ENCODE data around the gene TCF4. TPM values are rescaled to one million over a fixed set of nuclear protein-coding genes. Genes with fewer than 3 reads are reported as not detected.
A peak's percentile ranks its signal among the peaks of the same experiment; 100 is the strongest.

Gene TCF4
- total RNA-seq, 2 experiments from 2014 or later, result 0.21 to 0.26 TPM

GRCh38 chr18:55247032-55247431, 341.0 kb downstream of the TCF4 start:
- no peak for ATAC-seq
- H3K4me3 Mint-ChIP-seq, result no peak overlapping the region

GRCh38 chr18:55246278-55246677, 341.7 kb downstream of the TCF4 start:
- no peaks in the 10 kb centered on the region for H3K36me3 Mint-ChIP-seq (ENCODE audit: low read depth)
- POLR2A ChIA-PET, result no interaction called here
- CTCF ChIA-PET, result no interaction called here
- DNase-seq (no peak), ATAC-seq (no peak)
- H3K27ac Mint-ChIP-seq, result no peak overlapping the region
- no peaks in the 10 kb centered on the region for H3K27me3 Mint-ChIP-seq (ENCODE audit: low read depth)
- no peaks in the 10 kb centered on the region for H3K9me3 Mint-ChIP-seq (ENCODE audit: insufficient read depth)
- no peak overlapping the region for H3K4me3 Mint-ChIP-seq
- no peaks in the 10 kb centered on the region for H3K4me1 Mint-ChIP-seq (ENCODE audit: low read depth)

More at GRCh38 chr18:55247032-55247431, 341.0 kb downstream of the TCF4 start:
- ChIA-PET CTCF (no interaction called here), POLR2A (no interaction called here)
- H3K27me3 Mint-ChIP-seq (ENCODE audit: low read depth), result no peaks in the 10 kb centered on the region
- no peaks in the 10 kb centered on the region for H3K9me3 Mint-ChIP-seq (ENCODE audit: insufficient read depth)
- no peak for DNase-seq
- H3K27ac Mint-ChIP-seq, result no peak overlapping the region
- H3K36me3 Mint-ChIP-seq (ENCODE audit: low read depth), result no peaks in the 10 kb centered on the region
- H3K4me1 Mint-ChIP-seq (ENCODE audit: low read depth), result no peaks in the 10 kb centered on the region

- Mint-ChIP-seq H3K4me1 (ENCODE audit: low read depth) (no peaks in the 10 kb centered on the region), H3K36me3 (ENCODE audit: low read depth) (no peaks in the 10 kb centered on the region), H3K27ac (no peak overlapping the region), H3K9me3 (ENCODE audit: insufficient read depth) (no peaks in the 10 kb centered on the region), H3K4me3 (no peak overlapping the region), H3K27me3 (ENCODE audit: low read depth) (no peaks in the 10 kb centered on the region)
- ChIA-PET CTCF (no interaction called here), POLR2A (no interaction called here)
- ATAC-seq (no peak), DNase-seq (no peak)
Observed at GRCh38 chr18:55245211-55245614, 342.8 kb downstream of the TCF4 start.

- POLR2A ChIA-PET, result no interaction called here
- ATAC-seq (no peak), DNase-seq (no peak)
- no peaks in the 10 kb centered on the region for H3K9me3 Mint-ChIP-seq (ENCODE audit: insufficient read depth)
- H3K4me3 Mint-ChIP-seq, result no peak overlapping the region
- H3K27ac Mint-ChIP-seq, result no peak overlapping the region
- no peaks in the 10 kb centered on the region for H3K27me3 Mint-ChIP-seq (ENCODE audit: low read depth)
- CTCF ChIA-PET, result interaction anchor here (1.8 kb wide), 1 partner anchor 10 kb away, joined by 4 read pairs; no protein-coding TSS in a partner anchor
- H3K4me1 Mint-ChIP-seq (ENCODE audit: low read depth), result no peaks in the 10 kb centered on the region
- H3K36me3 Mint-ChIP-seq (ENCODE audit: low read depth), result no peaks in the 10 kb centered on the region
Observed at GRCh38 chr18:55244546-55244945, 343.4 kb downstream of the TCF4 start.

- no peak for DNase-seq
- H3K27ac Mint-ChIP-seq, result no peak overlapping the region
- ChIA-PET CTCF (interaction anchor here (1.4 to 1.8 kb wide), 2 partner anchors 9 to 10 kb away, joined by 4 read pairs; no protein-coding TSS in a partner anchor), POLR2A (no interaction called here)
- no peaks in the 10 kb centered on the region for H3K36me3 Mint-ChIP-seq (ENCODE audit: low read depth)
- H3K4me1 Mint-ChIP-seq (ENCODE audit: low read depth), result no peaks in the 10 kb centered on the region
- no peaks in the 10 kb centered on the region for H3K9me3 Mint-ChIP-seq (ENCODE audit: insufficient read depth)
- no peak for ATAC-seq
- no peak overlapping the region for H3K4me3 Mint-ChIP-seq
- H3K27me3 Mint-ChIP-seq (ENCODE audit: low read depth), result no peaks in the 10 kb centered on the region
Observed at GRCh38 chr18:55243857-55244256, 344.1 kb downstream of the TCF4 start.

GRCh38 chr18:55243255-55243654, 344.7 kb downstream of the TCF4 start:
- Mint-ChIP-seq H3K27me3 (ENCODE audit: low read depth) (no peaks in the 10 kb centered on the region), H3K27ac (no peak overlapping the region), H3K4me1 (ENCODE audit: low read depth) (no peaks in the 10 kb centered on the region), H3K36me3 (ENCODE audit: low read depth) (no peaks in the 10 kb centered on the region), H3K9me3 (ENCODE audit: insufficient read depth) (no peaks in the 10 kb centered on the region), H3K4me3 (no peak overlapping the region)
- no peak for DNase-seq
- ATAC-seq, result no peak
- ChIA-PET POLR2A (no interaction called here), CTCF (interaction anchor here (1.4 to 1.8 kb wide), 2 partner anchors 8 to 9 kb away, joined by 4 read pairs; no protein-coding TSS in a partner anchor)

GRCh38 chr18:55240978-55241377, 347.0 kb downstream of the TCF4 start:
- Mint-ChIP-seq H3K27me3 (ENCODE audit: low read depth) (no peaks in the 10 kb centered on the region), H3K9me3 (ENCODE audit: insufficient read depth) (no peaks in the 10 kb centered on the region), H3K27ac (no peak overlapping the region), H3K36me3 (ENCODE audit: low read depth) (no peaks in the 10 kb centered on the region), H3K4me3 (no peak overlapping the region), H3K4me1 (ENCODE audit: low read depth) (no peaks in the 10 kb centered on the region)
- CTCF ChIA-PET, result no interaction called here
- ATAC-seq, result no peak
- DNase-seq, result no peak
- POLR2A ChIA-PET, result no interaction called here

- CTCF ChIA-PET, result no interaction called here
- Mint-ChIP-seq H3K4me1 (ENCODE audit: low read depth) (no peaks in the 10 kb centered on the region), H3K4me3 (no peak overlapping the region)
Observed at GRCh38 chr18:55239740-55240139, 348.3 kb downstream of the TCF4 start.

GRCh38 chr18:55237660-55238059, 350.3 kb downstream of the TCF4 start:
- no peak overlapping the region for H3K27ac Mint-ChIP-seq
- no peaks in the 10 kb centered on the region for H3K9me3 Mint-ChIP-seq (ENCODE audit: insufficient read depth)
- CTCF ChIA-PET, result interaction anchor here (1.4 kb wide), 1 partner anchor 10 kb away, joined by 4 read pairs; no protein-coding TSS in a partner anchor
- H3K27me3 Mint-ChIP-seq (ENCODE audit: low read depth), result no peaks in the 10 kb centered on the region
- ATAC-seq (no peak), DNase-seq (no peak)
- H3K4me1 Mint-ChIP-seq (ENCODE audit: low read depth), result no peaks in the 10 kb centered on the region
- POLR2A ChIA-PET, result no interaction called here
- H3K4me3 Mint-ChIP-seq, result no peak overlapping the region
- no peaks in the 10 kb centered on the region for H3K36me3 Mint-ChIP-seq (ENCODE audit: low read depth)

More at GRCh38 chr18:55239740-55240139, 348.3 kb downstream of the TCF4 start:
- no peak overlapping the region for H3K27ac Mint-ChIP-seq
- H3K36me3 Mint-ChIP-seq (ENCODE audit: low read depth), result no peaks in the 10 kb centered on the region
- DNase-seq (no peak), ATAC-seq (no peak)
- no peaks in the 10 kb centered on the region for H3K27me3 Mint-ChIP-seq (ENCODE audit: low read depth)
- POLR2A ChIA-PET, result no interaction called here
- no peaks in the 10 kb centered on the region for H3K9me3 Mint-ChIP-seq (ENCODE audit: insufficient read depth)

- no peaks in the 10 kb centered on the region for H3K27me3 Mint-ChIP-seq (ENCODE audit: low read depth)
- ChIA-PET CTCF (no interaction called here), POLR2A (no interaction called here)
- H3K4me3 Mint-ChIP-seq, result no peak overlapping the region
- DNase-seq (no peak), ATAC-seq (no peak)
- H3K36me3 Mint-ChIP-seq (ENCODE audit: low read depth), result no peaks in the 10 kb centered on the region
- no peaks in the 10 kb centered on the region for H3K9me3 Mint-ChIP-seq (ENCODE audit: insufficient read depth)
- H3K4me1 Mint-ChIP-seq (ENCODE audit: low read depth), result no peaks in the 10 kb centered on the region
- no peak overlapping the region for H3K27ac Mint-ChIP-seq
Observed at GRCh38 chr18:55236150-55236931, 351.7 kb downstream of the TCF4 start.

- no peaks in the 10 kb centered on the region for H3K4me1 Mint-ChIP-seq (ENCODE audit: low read depth)
- H3K9me3 Mint-ChIP-seq (ENCODE audit: insufficient read depth), result no peaks in the 10 kb centered on the region
- ATAC-seq (no peak), DNase-seq (no peak)
- ChIA-PET POLR2A (no interaction called here), CTCF (interaction anchor here (0.7 to 2.0 kb wide), 18 partner anchors 9 to 1343 kb away, joined by 3 to 10 read pairs (median 4); no protein-coding TSS in a partner anchor)
- H3K27me3 Mint-ChIP-seq (ENCODE audit: low read depth), result no peaks in the 10 kb centered on the region
- H3K36me3 Mint-ChIP-seq (ENCODE audit: low read depth), result no peaks in the 10 kb centered on the region
- no peak overlapping the region for H3K4me3 Mint-ChIP-seq
- H3K27ac Mint-ChIP-seq, result no peak overlapping the region
Observed at GRCh38 chr18:55235094-55235461, 352.9 kb downstream of the TCF4 start.

GRCh38 chr18:55234366-55235093, 353.5 kb downstream of the TCF4 start:
- DNase-seq, result peak; percentile 75
- Mint-ChIP-seq H3K27ac (no peak overlapping the region), H3K4me3 (no peak overlapping the region), H3K4me1 (ENCODE audit: low read depth) (no peaks in the 10 kb centered on the region), H3K27me3 (ENCODE audit: low read depth) (no peaks in the 10 kb centered on the region), H3K9me3 (ENCODE audit: insufficient read depth) (no peaks in the 10 kb centered on the region), H3K36me3 (ENCODE audit: low read depth) (no peaks in the 10 kb centered on the region)
- CTCF ChIA-PET, result interaction anchor here (0.7 to 2.0 kb wide), 20 partner anchors 9 to 1344 kb away, joined by 3 to 10 read pairs (median 4); no protein-coding TSS in a partner anchor
- POLR2A ChIA-PET, result no interaction called here
- ATAC-seq, result peak; percentile 79

All from activated CD8-positive, alpha-beta T cell treated with anti-CD3 and anti-CD28 coated beads, Interleukin-2, amount 10 ng/mL, durations not matched to agents 7 days and 5 days (primary cell).